ENCODE results near the gene FNBP1. TPM values are rescaled to one million over a fixed set of nuclear protein-coding genes. Genes with fewer than 3 reads are reported as not detected.

FNBP1 gene
- total RNA-seq, 1 donor from 2014 or later, result 50.0 TPM

DNA sequence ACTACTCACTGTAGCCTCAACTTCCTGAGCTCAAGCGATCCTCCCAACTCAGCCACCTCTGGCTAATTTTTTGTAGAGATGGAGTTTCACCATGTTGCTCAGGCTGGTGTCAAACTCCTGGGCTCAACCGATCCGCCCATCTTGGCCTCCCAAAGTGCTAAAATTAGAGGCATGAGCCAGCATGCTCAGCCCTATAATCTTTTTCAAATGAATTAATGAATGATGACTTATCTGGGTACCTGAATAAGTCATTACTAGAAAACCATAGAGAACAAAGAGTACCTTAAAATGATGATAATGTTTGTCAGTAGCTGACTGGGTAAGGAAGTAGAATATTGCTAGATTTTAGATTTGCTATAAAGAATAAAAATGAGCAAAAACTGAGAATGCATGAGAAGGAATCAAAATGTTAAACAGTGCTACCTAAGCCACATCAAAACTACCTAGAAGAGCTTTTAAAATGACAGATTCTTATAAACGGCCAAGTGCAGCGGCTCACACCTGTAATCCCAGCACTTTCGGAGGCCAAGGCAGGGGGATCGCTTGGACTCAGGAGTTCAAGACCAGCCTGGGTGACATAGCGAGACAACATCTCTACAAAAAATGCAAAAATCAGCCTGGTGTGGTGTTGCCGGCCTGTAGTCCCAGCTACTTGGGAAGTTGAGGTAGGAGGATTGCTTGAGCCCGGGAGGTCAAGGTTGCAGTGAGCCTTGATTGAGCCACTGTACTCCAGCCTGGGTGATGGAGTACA is 13.6 kb downstream of the FNBP1 start:
- Histone ChIP-seq H3K36me3 (no peaks in the 10 kb centered on the region), H3K9me3 (no peaks in the 10 kb centered on the region), H3K27me3 (no peaks in the 10 kb centered on the region), H3K4me3 (no peak overlapping the region), H3K27ac (no peak overlapping the region), H3K4me1 (peaks cover 31% of the 10 kb centered on the region)
- TF ChIP-seq CTCF (IDR thresholded peaks at IDR 0.05), result no peak
- intact Hi-C loops (cut with DNase I), result no loop called here
- ATAC-seq, result no peak
- no peak for DNase-seq

DNA sequence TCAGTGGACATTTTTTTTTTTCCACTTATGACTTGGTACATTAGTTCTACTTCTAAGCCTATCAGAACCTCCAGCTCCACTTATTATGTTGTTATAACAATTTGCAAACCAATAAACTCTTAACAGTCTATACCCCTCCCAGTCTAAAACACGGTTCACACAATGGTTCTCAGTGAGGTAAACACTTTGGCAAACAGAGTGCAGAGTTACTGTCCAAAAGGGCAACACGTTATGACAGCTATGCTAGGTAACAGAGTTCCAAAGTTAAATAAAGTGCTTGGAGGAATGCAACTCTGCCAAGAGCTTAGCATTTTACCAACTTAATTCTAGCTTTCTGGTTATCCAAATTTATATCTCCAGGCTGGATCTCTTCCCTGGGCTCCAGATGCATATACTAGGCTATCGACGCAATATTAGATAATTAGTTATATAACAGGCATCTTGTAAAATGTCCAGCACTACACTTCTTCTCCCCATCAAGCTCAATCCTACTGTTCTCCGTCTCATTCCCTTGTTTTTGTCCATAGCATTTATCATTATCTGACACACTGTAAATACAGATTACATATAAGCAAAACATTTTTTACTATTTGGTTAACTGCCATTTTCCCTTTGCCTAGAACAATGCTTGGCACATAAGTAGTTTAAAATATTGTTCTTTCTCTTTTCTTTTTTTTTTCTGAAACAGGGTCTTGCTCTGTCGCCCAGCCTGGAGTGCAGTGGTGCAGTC is 14.3 kb downstream of the FNBP1 start:
- no peak overlapping the region for H3K4me3 ChIP-seq
- no peaks in the 10 kb centered on the region for H3K27me3 ChIP-seq
- DNase-seq, result no peak
- no peaks in the 10 kb centered on the region for H3K9me3 ChIP-seq
- no peak for TF ChIP-seq CTCF (IDR thresholded peaks at IDR 0.05)
- no peak for ATAC-seq
- H3K27ac ChIP-seq, result no peak overlapping the region
- no peaks in the 10 kb centered on the region for H3K36me3 ChIP-seq
- intact Hi-C loops (cut with DNase I), result no loop called here
- H3K4me1 ChIP-seq, result peaks cover 31% of the 10 kb centered on the region

DNA sequence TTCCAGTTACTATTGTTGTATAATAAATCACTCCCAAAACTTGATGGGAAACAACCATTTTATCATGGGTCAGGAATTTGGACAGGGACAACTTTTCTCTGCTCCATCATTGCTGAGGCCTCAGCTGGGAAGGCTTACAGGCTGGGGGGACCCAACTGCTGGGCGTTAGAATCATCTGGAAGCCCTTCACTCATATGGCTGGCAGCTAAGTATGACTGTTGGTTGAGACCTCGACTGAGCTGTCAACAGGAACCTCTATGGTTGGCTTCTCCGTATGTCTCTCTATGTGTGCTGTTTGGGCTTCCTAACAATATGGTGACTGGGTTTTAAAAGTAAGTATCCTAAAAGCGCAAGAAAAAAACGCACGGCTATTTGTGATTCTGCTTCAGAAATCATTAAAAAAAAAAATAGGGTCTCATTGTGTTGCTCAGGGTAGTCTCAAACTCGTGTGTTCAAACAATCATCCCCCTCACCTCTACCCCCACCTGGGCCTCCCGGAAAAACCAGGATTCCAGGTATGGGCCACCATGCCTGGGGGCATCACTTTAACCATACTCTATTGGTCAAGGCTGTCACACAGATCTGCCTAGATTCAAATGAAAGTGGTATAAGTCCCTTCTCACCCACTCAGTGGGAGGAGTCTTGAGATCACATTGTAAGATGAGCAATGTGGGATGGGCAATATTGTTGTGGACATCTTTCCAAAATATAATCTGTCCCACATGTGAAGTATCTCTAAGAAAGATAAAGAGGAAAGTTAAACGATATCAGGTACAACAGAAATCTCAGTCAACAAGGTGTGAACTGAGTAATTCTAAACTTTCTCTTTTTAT is 15.2 kb downstream of the FNBP1 start:
- DNase-seq, result no peak
- TF ChIP-seq CTCF (IDR thresholded peaks at IDR 0.05), result no peak
- intact Hi-C loops (cut with DNase I), result no loop called here
- Histone ChIP-seq H3K4me3 (no peak overlapping the region), H3K4me1 (peaks cover 36% of the 10 kb centered on the region), H3K27me3 (no peaks in the 10 kb centered on the region), H3K36me3 (no peaks in the 10 kb centered on the region), H3K27ac (no peak overlapping the region), H3K9me3 (no peaks in the 10 kb centered on the region)
- no peak for ATAC-seq

- Histone ChIP-seq H3K9me3 (no peaks in the 10 kb centered on the region), H3K27me3 (no peaks in the 10 kb centered on the region), H3K36me3 (no peaks in the 10 kb centered on the region), H3K4me3 (no peak overlapping the region), H3K27ac (no peak overlapping the region), H3K4me1 (peaks cover 30% of the 10 kb centered on the region)
- ATAC-seq (no peak), DNase-seq (no peak)
- no peak for TF ChIP-seq CTCF (IDR thresholded peaks at IDR 0.05)
- intact Hi-C loops (cut with DNase I), result no loop called here
Measured at GRCh38 chr9:130026583-130027340, 16.2 kb downstream of the FNBP1 start.

GRCh38 chr9:130024597-130024994 is 18.4 kb downstream of the FNBP1 start:
- no peak for TF ChIP-seq CTCF (IDR thresholded peaks at IDR 0.05)
- Histone ChIP-seq H3K36me3 (no peaks in the 10 kb centered on the region), H3K9me3 (no peaks in the 10 kb centered on the region), H3K27ac (no peak overlapping the region), H3K4me1 (peaks cover 26% of the 10 kb centered on the region), H3K27me3 (no peaks in the 10 kb centered on the region), H3K4me3 (no peak overlapping the region)
- ATAC-seq (no peak), DNase-seq (no peak)
- intact Hi-C loops (cut with DNase I), result no loop called here

Data from upper lobe of right lung (tissue), 1 donor.